Panc1 (cell line): ENCODE measurements around the gene PDCD1.

ENCODE experiments used
- CTCF ChIP-seq: fragments of 450-650 bp; IDR thresholded peaks from 2 replicates; pipeline ENCODE4 v1.5.1; 2017; ENCODE audit warnings: mild to moderate bottlenecking
- POLR2AphosphoS5 ChIP-seq: IDR thresholded peaks from 2 replicates; pipeline ENCODE4 v1.6.1; 2012; ENCODE audit warnings: mild to moderate bottlenecking, low read depth, low read length, moderate library complexity
- TF ChIP-seq, protein P1 (sequence below), 2 experiments: IDR thresholded peaks; 2 replicates each; pipeline ENCODE4 v1.6.1; 2011 to 2012; ENCODE audit warnings: low read depth in 2 of 2, control low read depth in 1 of 2, low read length in 1 of 2, mild to moderate bottlenecking in 1 of 2, moderate library complexity in 1 of 2; ENCODE audit not compliant: insufficient read depth in 1 of 2

GRCh38 chr2:241870611-241871537 is 12.2 kb upstream of the PDCD1 start:
- TF ChIP-seq CTCF (no peak), POLR2AphosphoS5 (no peak)
- TF ChIP-seq, protein P1, sequence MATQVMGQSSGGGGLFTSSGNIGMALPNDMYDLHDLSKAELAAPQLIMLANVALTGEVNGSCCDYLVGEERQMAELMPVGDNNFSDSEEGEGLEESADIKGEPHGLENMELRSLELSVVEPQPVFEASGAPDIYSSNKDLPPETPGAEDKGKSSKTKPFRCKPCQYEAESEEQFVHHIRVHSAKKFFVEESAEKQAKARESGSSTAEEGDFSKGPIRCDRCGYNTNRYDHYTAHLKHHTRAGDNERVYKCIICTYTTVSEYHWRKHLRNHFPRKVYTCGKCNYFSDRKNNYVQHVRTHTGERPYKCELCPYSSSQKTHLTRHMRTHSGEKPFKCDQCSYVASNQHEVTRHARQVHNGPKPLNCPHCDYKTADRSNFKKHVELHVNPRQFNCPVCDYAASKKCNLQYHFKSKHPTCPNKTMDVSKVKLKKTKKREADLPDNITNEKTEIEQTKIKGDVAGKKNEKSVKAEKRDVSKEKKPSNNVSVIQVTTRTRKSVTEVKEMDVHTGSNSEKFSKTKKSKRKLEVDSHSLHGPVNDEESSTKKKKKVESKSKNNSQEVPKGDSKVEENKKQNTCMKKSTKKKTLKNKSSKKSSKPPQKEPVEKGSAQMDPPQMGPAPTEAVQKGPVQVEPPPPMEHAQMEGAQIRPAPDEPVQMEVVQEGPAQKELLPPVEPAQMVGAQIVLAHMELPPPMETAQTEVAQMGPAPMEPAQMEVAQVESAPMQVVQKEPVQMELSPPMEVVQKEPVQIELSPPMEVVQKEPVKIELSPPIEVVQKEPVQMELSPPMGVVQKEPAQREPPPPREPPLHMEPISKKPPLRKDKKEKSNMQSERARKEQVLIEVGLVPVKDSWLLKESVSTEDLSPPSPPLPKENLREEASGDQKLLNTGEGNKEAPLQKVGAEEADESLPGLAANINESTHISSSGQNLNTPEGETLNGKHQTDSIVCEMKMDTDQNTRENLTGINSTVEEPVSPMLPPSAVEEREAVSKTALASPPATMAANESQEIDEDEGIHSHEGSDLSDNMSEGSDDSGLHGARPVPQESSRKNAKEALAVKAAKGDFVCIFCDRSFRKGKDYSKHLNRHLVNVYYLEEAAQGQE (IDR thresholded peaks at IDR 0.05; ENCODE audit: insufficient read depth in 1 of 2, low read depth in 2 of 2, low read length in 1 of 2) = no peak
